Thyroid gland (tissue), 4 donors: ENCODE data around the gene SEH1L.

Experiments used
- POLR2A ChIP-seq, 2 donors: fragments of 450-650 bp; IDR thresholded peaks; one replicate each; pipeline ENCODE4 v1.6.1; 2017; ENCODE audit warnings: antibody characterized with exemption in 2 of 2, mild to moderate bottlenecking in 2 of 2, moderate library complexity in 1 of 2
- TF ChIP-seq, protein P1 (sequence below), 6 experiments: fragments of 200-600 bp in 3 of 6; fragments of 450-650 bp in 3 of 6; sonication (generic) in 3 of 6; IDR thresholded peaks; one replicate each; pipeline ENCODE4 v1.5.1; 2016 to 2019; ENCODE audit warnings: antibody characterized with exemption in 6 of 6, mild to moderate bottlenecking in 2 of 6, inconsistent platforms in 1 of 6, moderate library complexity in 1 of 6

DNA sequence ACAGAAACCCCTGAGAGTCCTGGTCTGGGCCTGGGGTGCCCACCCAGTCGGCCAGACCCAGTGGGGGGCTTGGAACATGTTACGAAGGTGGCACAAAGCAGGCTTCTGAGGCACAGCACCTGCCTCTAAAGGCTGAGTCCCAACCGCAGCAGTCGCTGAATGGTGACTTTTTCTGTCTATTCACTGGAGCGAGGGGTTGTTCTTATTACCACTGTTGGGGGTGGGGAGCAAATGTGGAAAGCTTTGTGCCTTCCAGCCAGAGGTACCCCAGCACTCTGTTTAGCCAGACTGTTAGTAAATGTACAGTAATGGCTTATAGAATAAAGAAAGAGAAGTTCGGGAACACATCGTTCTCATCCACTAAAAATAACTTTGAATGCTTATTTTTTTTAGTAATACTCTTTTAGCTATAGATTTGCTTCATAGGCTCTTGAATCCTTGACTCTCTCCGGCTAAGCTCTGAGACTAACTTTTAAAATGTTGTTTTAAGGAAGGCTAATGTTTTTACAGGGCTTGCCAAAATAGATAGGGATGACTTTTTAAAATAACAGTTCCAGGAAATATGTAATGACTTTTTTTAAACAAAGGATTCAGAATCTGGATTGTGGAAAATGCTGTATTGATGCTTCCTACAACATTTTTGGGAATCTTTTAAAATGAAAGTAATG lies 40.4 kb upstream of the SEH1L start:
- TF ChIP-seq, protein P1, sequence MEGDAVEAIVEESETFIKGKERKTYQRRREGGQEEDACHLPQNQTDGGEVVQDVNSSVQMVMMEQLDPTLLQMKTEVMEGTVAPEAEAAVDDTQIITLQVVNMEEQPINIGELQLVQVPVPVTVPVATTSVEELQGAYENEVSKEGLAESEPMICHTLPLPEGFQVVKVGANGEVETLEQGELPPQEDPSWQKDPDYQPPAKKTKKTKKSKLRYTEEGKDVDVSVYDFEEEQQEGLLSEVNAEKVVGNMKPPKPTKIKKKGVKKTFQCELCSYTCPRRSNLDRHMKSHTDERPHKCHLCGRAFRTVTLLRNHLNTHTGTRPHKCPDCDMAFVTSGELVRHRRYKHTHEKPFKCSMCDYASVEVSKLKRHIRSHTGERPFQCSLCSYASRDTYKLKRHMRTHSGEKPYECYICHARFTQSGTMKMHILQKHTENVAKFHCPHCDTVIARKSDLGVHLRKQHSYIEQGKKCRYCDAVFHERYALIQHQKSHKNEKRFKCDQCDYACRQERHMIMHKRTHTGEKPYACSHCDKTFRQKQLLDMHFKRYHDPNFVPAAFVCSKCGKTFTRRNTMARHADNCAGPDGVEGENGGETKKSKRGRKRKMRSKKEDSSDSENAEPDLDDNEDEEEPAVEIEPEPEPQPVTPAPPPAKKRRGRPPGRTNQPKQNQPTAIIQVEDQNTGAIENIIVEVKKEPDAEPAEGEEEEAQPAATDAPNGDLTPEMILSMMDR (IDR thresholded peaks at IDR 0.05), result no peak
- TF ChIP-seq POLR2A (IDR thresholded peaks at IDR 0.05), result no peak
